ENCODE data around the gene NCR2.

Gene NCR2

DNA sequence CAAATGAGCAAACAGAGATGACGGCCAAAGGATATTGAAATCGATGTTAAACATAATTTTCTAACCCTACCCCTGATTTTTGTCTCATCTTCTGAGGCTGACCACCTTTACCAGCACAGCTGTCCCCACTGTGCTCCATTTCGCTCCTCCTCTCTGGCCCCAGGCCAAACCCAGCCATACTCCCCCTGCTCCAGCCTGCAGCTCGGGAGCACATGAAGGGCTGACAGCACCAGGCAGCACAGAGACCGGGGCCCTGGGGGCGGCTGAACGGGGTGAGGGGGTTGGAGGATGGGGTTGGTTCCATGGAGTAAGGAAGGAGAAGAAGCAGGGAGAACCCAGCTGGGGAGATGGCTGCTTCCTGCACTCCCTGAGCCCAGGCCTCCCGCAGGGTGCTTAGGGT is 3.2 kb upstream of the NCR2 start:
- no peak overlapping the region for H3K27ac ChIP-seq (ENCODE audit: low read length)
- no peak overlapping the region for H3K9ac ChIP-seq (ENCODE audit: low read length in 2 of 2)
- H3K36me3 ChIP-seq (ENCODE audit: control insufficient read depth in 2 of 2, insufficient read depth in 2 of 2, low read length in 2 of 2), result no peaks in the 10 kb centered on the region
- peaks cover 4 to 17% of the 10 kb centered on the region in 2 donors for H3K27me3 ChIP-seq (ENCODE audit: control insufficient read depth in 1 of 2, insufficient read depth in 2 of 2, low read length in 2 of 2)
- H3K4me3 ChIP-seq (ENCODE audit: low read length in 2 of 2), result no peak overlapping the region
- no peaks in the 10 kb centered on the region for H3K4me1 ChIP-seq (ENCODE audit: control insufficient read depth, insufficient read depth, low read length)
- H3K9me3 ChIP-seq (ENCODE audit: control insufficient read depth in 2 of 2, low read length in 2 of 2), result no peaks in the 10 kb centered on the region

DNA sequence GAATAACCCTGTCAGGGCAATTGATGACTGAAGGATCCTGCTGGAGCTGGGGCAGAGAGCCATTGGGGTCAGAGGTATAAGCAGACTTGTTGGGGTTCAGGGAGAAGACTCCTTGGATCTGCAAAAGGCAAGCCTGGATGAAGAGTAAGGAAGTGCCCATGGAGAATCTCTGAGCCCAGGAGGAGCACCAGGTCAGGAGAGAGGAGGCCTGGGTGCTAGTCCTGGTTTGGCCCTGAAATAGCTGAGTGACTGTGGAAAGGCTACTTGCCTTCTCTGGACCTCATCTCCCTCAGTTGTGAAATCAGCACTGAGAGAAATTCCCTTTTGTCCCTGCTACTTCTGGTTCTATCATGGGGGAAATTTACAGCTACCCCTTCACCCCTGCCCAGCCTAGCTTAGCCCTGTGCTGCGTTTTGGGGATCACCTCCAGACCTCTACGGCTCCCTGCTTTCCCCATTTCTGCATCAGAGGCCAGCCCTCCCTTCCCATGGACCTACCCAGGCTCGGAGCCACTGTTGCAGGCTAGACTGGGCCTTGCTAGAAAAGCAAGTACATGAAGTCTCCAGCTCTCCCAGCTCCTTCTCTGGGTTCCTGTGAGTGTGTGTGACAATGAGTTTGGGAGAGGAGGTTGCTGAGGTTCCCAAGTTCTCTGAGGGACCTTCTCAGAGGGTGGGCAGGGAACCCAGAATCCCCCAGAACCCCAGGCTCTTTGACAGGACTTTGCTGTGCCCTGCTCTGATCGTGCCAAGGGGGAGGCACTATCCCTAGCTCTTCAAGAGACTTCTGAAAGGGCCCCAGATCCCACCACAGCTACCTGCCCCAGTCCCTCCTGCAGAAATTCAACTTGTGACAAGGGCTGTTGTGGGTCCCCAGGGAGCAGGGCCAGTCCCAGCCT is 2.3 kb upstream of the NCR2 start:
- no peak overlapping the region for H3K4me3 ChIP-seq (ENCODE audit: low read length in 2 of 2)
- H3K27me3 ChIP-seq (ENCODE audit: control insufficient read depth in 1 of 2, insufficient read depth in 2 of 2, low read length in 2 of 2), result peaks cover 4 to 13% of the 10 kb centered on the region in 2 donors
- no peak overlapping the region for H3K9ac ChIP-seq (ENCODE audit: low read length in 2 of 2)
- no peak overlapping the region for H3K27ac ChIP-seq (ENCODE audit: low read length)
- H3K4me1 ChIP-seq (ENCODE audit: control insufficient read depth, insufficient read depth, low read length), result no peaks in the 10 kb centered on the region
- H3K36me3 ChIP-seq (ENCODE audit: control insufficient read depth in 2 of 2, insufficient read depth in 2 of 2, low read length in 2 of 2), result no peaks in the 10 kb centered on the region
- H3K9me3 ChIP-seq (ENCODE audit: control insufficient read depth in 2 of 2, low read length in 2 of 2), result no peaks in the 10 kb centered on the region

DNA sequence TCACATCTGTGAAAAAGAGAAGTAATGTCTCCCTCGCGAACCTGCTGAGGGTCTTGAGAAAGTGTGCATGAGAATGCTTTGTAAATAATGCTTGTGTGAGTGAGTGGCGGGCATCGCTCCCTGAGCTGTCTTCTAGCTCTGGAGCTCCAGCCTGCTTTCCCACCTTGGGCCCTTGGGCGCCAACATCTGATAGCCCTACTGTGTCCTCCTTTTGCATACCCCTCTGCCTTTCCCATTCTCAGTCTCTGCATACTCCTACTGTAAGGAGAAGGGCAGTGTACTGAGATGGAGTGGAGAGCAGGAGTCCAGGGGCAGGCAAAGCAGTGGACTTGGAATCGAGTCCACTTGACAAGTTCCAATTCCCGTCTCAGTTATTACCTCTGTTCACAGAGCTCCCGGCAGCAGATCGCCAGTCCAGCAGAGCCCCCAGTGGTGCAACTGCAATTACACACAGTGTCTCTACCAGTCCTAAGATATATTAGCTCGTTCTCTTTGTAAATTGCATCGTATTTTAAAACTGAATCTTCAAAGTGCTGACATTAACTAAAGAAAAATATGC is 847 bp upstream of the NCR2 start:
- Histone ChIP-seq H3K4me3 (ENCODE audit: low read length in 2 of 2) (no peak overlapping the region), H3K27ac (ENCODE audit: low read length) (no peak overlapping the region), H3K27me3 (ENCODE audit: control insufficient read depth in 1 of 2, insufficient read depth in 2 of 2, low read length in 2 of 2) (peaks cover 0 to 4% of the 10 kb centered on the region in 2 donors), H3K4me1 (ENCODE audit: control insufficient read depth, insufficient read depth, low read length) (no peaks in the 10 kb centered on the region), H3K9me3 (ENCODE audit: control insufficient read depth in 2 of 2, low read length in 2 of 2) (no peaks in the 10 kb centered on the region), H3K36me3 (ENCODE audit: control insufficient read depth in 2 of 2, insufficient read depth in 2 of 2, low read length in 2 of 2) (no peaks in the 10 kb centered on the region), H3K9ac (ENCODE audit: low read length in 2 of 2) (no peak overlapping the region)

DNA sequence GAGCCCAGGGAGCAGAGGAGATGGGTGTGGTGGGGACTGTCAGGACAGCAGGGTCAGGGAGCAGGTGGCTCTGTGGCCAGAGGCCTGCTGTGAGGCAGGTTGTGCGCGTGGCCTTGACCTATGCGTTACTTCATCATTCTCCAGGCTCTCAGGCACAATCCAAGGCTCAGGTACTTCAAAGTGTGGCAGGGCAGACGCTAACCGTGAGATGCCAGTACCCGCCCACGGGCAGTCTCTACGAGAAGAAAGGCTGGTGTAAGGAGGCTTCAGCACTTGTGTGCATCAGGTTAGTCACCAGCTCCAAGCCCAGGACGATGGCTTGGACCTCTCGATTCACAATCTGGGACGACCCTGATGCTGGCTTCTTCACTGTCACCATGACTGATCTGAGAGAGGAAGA is 535 bp downstream of the NCR2 start:
- Histone ChIP-seq H3K27ac (ENCODE audit: low read length) (no peak overlapping the region), H3K4me3 (ENCODE audit: low read length in 2 of 2) (no peak overlapping the region), H3K4me1 (ENCODE audit: control insufficient read depth, insufficient read depth, low read length) (no peaks in the 10 kb centered on the region), H3K27me3 (ENCODE audit: control insufficient read depth in 1 of 2, insufficient read depth in 2 of 2, low read length in 2 of 2) (peaks cover 0 to 4% of the 10 kb centered on the region in 2 donors), H3K36me3 (ENCODE audit: control insufficient read depth in 2 of 2, insufficient read depth in 2 of 2, low read length in 2 of 2) (no peaks in the 10 kb centered on the region), H3K9ac (ENCODE audit: low read length in 2 of 2) (no peak overlapping the region), H3K9me3 (ENCODE audit: control insufficient read depth in 2 of 2, low read length in 2 of 2) (no peaks in the 10 kb centered on the region)

DNA sequence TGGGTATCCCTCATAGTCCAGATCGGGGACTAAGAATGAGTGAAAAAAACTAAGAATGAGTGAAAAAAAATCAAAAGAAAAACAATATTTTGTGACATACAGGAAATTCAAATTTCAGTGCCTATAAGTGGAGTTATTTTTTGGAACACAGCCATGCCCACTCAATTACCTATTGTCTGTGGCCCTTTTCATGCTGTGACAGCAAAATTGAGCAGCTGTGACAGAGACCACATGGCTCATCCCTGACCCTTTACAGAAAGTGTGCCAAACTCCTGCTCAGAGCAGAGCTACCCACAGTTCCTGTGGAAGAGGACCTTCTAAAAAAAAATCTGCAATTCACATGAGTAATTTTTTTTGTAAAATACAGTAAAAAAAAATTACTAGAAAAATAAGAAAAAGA is 1.4 kb downstream of the NCR2 start:
- no peak overlapping the region for H3K9ac ChIP-seq (ENCODE audit: low read length in 2 of 2)
- H3K4me1 ChIP-seq (ENCODE audit: control insufficient read depth, insufficient read depth, low read length), result no peaks in the 10 kb centered on the region
- no peak overlapping the region for H3K4me3 ChIP-seq (ENCODE audit: low read length in 2 of 2)
- H3K27me3 ChIP-seq (ENCODE audit: control insufficient read depth in 1 of 2, insufficient read depth in 2 of 2, low read length in 2 of 2), result peaks cover 0 to 4% of the 10 kb centered on the region in 2 donors
- no peak overlapping the region for H3K27ac ChIP-seq (ENCODE audit: low read length)
- H3K36me3 ChIP-seq (ENCODE audit: control insufficient read depth in 2 of 2, insufficient read depth in 2 of 2, low read length in 2 of 2), result no peaks in the 10 kb centered on the region
- no peaks in the 10 kb centered on the region for H3K9me3 ChIP-seq (ENCODE audit: control insufficient read depth in 2 of 2, low read length in 2 of 2)

DNA sequence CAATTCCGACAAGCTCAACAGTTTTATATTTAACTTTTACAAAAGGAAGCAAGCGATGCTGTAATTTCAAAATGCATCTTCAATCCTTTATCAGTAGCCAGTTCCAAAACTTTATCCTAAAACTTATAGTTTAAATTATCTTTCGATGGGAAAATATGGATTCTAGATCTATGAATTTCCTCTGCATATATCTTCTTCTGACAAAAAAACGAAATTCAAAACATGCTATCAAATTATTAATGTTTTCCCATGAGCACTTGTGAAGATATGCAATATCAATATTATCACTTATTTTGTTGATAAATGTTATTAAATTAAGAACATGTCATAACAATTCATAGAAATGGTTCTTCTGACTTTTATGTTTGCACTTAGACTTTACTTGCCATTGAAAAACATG is 2.3 kb downstream of the NCR2 start:
- Histone ChIP-seq H3K9me3 (ENCODE audit: control insufficient read depth in 2 of 2, low read length in 2 of 2) (no peaks in the 10 kb centered on the region), H3K36me3 (ENCODE audit: control insufficient read depth in 2 of 2, insufficient read depth in 2 of 2, low read length in 2 of 2) (no peaks in the 10 kb centered on the region), H3K27me3 (ENCODE audit: control insufficient read depth in 1 of 2, insufficient read depth in 2 of 2, low read length in 2 of 2) (peaks cover 0 to 7% of the 10 kb centered on the region in 2 donors), H3K9ac (ENCODE audit: low read length in 2 of 2) (no peak overlapping the region), H3K4me3 (ENCODE audit: low read length in 2 of 2) (no peak overlapping the region), H3K4me1 (ENCODE audit: control insufficient read depth, insufficient read depth, low read length) (no peaks in the 10 kb centered on the region), H3K27ac (ENCODE audit: low read length) (no peak overlapping the region)

DNA sequence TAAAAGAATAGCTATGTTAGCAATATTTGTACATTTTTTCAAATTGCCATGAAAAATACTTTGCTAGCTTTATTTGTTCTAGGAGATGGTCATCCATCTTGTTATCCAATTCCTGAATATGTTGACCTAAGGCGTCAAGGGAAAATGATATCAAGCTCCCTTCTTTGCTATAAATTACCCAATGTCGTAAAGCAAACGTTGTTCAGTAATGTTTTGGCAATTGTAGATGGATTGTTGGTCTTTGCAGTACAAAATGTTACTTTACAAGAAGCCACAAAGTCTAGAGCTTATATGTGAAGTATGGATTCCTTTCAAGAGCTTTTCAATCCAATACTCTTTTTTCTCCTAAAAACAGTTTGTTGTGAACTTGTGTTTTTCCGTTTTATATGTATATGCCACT is 3.3 kb downstream of the NCR2 start:
- no peaks in the 10 kb centered on the region for H3K36me3 ChIP-seq (ENCODE audit: control insufficient read depth in 2 of 2, insufficient read depth in 2 of 2, low read length in 2 of 2)
- H3K9ac ChIP-seq (ENCODE audit: low read length in 2 of 2), result no peak overlapping the region
- no peak overlapping the region for H3K27ac ChIP-seq (ENCODE audit: low read length)
- H3K27me3 ChIP-seq (ENCODE audit: control insufficient read depth in 1 of 2, insufficient read depth in 2 of 2, low read length in 2 of 2), result peaks cover 0 to 6% of the 10 kb centered on the region in 2 donors
- no peaks in the 10 kb centered on the region for H3K4me1 ChIP-seq (ENCODE audit: control insufficient read depth, insufficient read depth, low read length)
- H3K9me3 ChIP-seq (ENCODE audit: control insufficient read depth in 2 of 2, low read length in 2 of 2), result no peaks in the 10 kb centered on the region
- H3K4me3 ChIP-seq (ENCODE audit: low read length in 2 of 2), result no peak overlapping the region

DNA sequence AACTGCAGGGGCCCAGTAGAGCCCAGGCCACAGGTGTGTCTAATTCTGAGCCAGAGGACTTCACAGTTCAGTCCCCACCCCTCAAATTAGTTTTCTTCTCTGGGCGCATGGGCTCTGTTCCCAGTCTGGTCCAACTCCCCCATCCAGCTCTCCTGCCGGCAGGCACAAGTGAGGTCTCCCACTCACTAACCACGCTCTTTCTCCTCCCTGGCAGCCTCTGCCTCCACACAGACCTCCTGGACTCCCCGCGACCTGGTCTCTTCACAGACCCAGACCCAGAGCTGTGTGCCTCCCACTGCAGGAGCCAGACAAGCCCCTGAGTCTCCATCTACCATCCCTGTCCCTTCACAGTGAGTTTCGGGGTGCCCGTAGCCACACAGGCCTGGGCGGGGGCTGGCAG is 6.2 kb downstream of the NCR2 start:
- Histone ChIP-seq H3K9ac (ENCODE audit: low read length in 2 of 2) (no peak overlapping the region), H3K27me3 (ENCODE audit: control insufficient read depth in 1 of 2, insufficient read depth in 2 of 2, low read length in 2 of 2) (peaks cover 0 to 3% of the 10 kb centered on the region in 2 donors), H3K36me3 (ENCODE audit: control insufficient read depth in 2 of 2, insufficient read depth in 2 of 2, low read length in 2 of 2) (no peaks in the 10 kb centered on the region), H3K4me1 (ENCODE audit: control insufficient read depth, insufficient read depth, low read length) (no peaks in the 10 kb centered on the region), H3K27ac (ENCODE audit: low read length) (no peak overlapping the region), H3K4me3 (ENCODE audit: low read length in 2 of 2) (no peak overlapping the region), H3K9me3 (ENCODE audit: control insufficient read depth in 2 of 2, low read length in 2 of 2) (no peaks in the 10 kb centered on the region)

DNA sequence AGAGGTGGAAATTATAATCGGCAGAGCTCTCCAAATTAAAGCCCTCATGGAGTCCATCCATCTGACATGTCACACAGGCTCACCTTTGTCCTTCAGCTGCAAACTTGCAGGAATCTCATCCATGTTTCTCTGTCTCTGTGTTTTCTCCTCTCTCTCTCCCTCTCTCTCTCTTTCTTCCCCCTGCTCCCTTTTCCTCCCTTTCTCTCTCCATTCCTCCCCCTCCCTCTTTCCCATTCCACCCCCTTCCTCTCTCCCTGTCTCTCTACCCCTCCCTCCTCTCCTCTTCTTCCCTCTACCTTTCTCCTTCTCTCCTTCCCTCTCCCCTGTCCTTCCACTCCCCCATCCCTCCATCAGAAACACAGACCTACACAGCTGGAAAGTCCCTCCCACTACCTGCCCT is 6.8 kb downstream of the NCR2 start:
- Histone ChIP-seq H3K36me3 (ENCODE audit: control insufficient read depth in 2 of 2, insufficient read depth in 2 of 2, low read length in 2 of 2) (no peaks in the 10 kb centered on the region), H3K27ac (ENCODE audit: low read length) (no peak overlapping the region), H3K9me3 (ENCODE audit: control insufficient read depth in 2 of 2, low read length in 2 of 2) (no peaks in the 10 kb centered on the region), H3K4me3 (ENCODE audit: low read length in 2 of 2) (no peak overlapping the region), H3K27me3 (ENCODE audit: control insufficient read depth in 1 of 2, insufficient read depth in 2 of 2, low read length in 2 of 2) (peaks cover 0 to 3% of the 10 kb centered on the region in 2 donors), H3K9ac (ENCODE audit: low read length in 2 of 2) (no peak overlapping the region), H3K4me1 (ENCODE audit: control insufficient read depth, insufficient read depth, low read length) (no peaks in the 10 kb centered on the region)

DNA sequence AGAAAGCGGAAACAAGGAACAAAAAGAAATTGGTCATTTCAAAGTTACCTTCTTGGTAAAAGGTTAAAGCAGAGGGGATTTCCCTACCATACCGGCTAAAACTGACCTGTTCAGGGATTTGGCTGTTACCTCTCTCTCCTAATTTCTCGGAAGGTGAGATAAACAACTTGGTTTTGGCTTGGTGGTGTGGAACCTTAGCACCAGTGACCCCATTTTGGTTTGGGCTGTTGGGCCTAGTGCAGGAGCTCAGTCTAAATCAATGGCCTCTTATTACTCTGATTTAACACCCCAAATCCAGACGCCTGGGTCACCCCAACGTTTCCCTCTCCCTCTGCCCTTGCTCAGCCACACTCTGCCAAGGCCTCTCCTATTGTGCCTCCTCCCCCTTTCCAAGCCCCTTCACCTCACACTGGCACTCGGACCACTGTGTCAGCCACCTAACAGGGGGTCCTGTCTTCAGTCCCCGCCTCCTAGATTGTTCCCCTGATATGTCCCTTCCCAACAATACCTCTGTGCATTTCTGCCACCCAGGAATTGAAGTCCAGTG is 8.3 kb downstream of the NCR2 start:
- H3K27ac ChIP-seq (ENCODE audit: low read length), result no peak overlapping the region
- H3K4me3 ChIP-seq (ENCODE audit: low read length in 2 of 2), result no peak overlapping the region
- no peak overlapping the region for H3K9ac ChIP-seq (ENCODE audit: low read length in 2 of 2)
- H3K27me3 ChIP-seq (ENCODE audit: control insufficient read depth in 1 of 2, insufficient read depth in 2 of 2, low read length in 2 of 2), result peaks cover 0 to 6% of the 10 kb centered on the region in 2 donors
- H3K36me3 ChIP-seq (ENCODE audit: control insufficient read depth in 2 of 2, insufficient read depth in 2 of 2, low read length in 2 of 2), result no peaks in the 10 kb centered on the region
- no peaks in the 10 kb centered on the region for H3K4me1 ChIP-seq (ENCODE audit: control insufficient read depth, insufficient read depth, low read length)
- H3K9me3 ChIP-seq (ENCODE audit: control insufficient read depth in 2 of 2, low read length in 2 of 2), result peaks cover 3 to 6% of the 10 kb centered on the region in 2 donors

DNA sequence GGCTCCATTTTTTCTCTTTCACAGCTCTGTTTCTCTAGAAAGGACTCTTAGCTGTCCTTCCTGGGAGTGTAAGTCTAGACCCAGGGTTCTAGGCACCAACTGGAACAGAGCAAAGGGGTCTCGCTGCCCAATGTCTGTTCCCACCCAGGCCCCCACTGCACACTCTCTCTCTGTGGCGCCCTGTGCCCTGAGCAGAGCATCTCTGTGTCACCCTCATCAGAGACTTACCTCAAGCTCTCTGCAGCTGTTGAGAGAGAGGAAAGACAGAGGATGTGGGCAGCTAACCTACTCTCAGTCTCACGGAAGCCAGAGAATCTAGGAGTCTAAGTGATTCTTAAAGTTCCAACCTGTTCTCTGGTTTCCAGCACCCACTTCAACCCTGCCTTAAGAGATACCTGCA is 9.5 kb downstream of the NCR2 start:
- H3K27me3 ChIP-seq (ENCODE audit: control insufficient read depth in 1 of 2, insufficient read depth in 2 of 2, low read length in 2 of 2), result peaks cover 0 to 9% of the 10 kb centered on the region in 2 donors
- no peak overlapping the region for H3K27ac ChIP-seq (ENCODE audit: low read length)
- no peak overlapping the region for H3K9ac ChIP-seq (ENCODE audit: low read length in 2 of 2)
- H3K9me3 ChIP-seq (ENCODE audit: control insufficient read depth in 2 of 2, low read length in 2 of 2), result peaks cover 3 to 6% of the 10 kb centered on the region in 2 donors
- H3K4me3 ChIP-seq (ENCODE audit: low read length in 2 of 2), result no peak overlapping the region
- no peaks in the 10 kb centered on the region for H3K36me3 ChIP-seq (ENCODE audit: control insufficient read depth in 2 of 2, insufficient read depth in 2 of 2, low read length in 2 of 2)
- H3K4me1 ChIP-seq (ENCODE audit: control insufficient read depth, insufficient read depth, low read length), result no peaks in the 10 kb centered on the region
